ENCODE results near the gene CLEC18A. TPM values are rescaled to one million over a fixed set of nuclear protein-coding genes. Genes with fewer than 3 reads are reported as not detected.

CLEC18A gene
- total and polyA plus RNA-seq, 10 donors: 0.47 to 5.3 (median 1.5) TPM

- Histone ChIP-seq H3K9me3 (no peaks in the 10 kb centered on the region), H3K27ac (no peak overlapping the region), H3K4me1 (no peaks in the 10 kb centered on the region), H3K36me3 (peaks cover 0 to 84% (median 21%) of the 10 kb centered on the region in 6 donors), H3K4me3 (no peak overlapping the region), H3K27me3 (replicated peaks in 1 of 7) (no peaks in the 10 kb centered on the region)
- WGBS, 5 donors: 92 to 100% (median 96%) methylated on average over 1 of the region's 1 CpG
- TF ChIP-seq CTCF (IDR thresholded peaks at IDR 0.05 in 8 of 11, conservative IDR thresholded peaks at IDR 0.05 in 3 of 11) (no peak), POLR2AphosphoS5 (IDR thresholded peaks at IDR 0.05) (no peak), POLR2A (IDR thresholded peaks at IDR 0.05) (no peak)
- DNase-seq: no peak
- intact Hi-C loops (cut with DNase I; ENCODE audit: low total_unique reads): no loop called here
These were observed 34.7 kb upstream of the CLEC18A start for GRCh38 chr16:69916462-69916861.

DNA sequence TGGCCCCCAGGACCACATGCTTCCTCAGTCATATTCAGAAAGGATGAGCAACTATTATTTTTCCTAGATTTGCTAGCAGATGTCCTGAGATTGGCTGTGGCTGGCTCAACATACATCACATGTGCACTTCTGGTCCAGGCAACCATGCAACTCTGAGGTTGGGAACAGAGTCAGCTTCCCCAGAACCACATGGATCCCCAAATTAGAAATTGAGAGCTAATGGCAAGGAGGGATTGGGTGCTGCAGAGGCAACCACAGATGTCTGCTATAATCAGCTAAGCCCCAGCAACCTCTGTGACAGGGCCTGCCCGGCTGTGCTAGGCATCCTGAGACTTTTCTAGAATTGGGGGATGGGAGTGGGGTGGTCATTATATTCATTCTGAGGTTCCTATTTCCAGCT, 33.8 kb upstream of the CLEC18A start:
- no peak overlapping the region for H3K4me3 ChIP-seq
- no peaks in the 10 kb centered on the region for H3K9me3 ChIP-seq
- intact Hi-C loops (cut with DNase I; ENCODE audit: low total_unique reads): no loop called here
- no peaks in the 10 kb centered on the region for H3K4me1 ChIP-seq
- WGBS, 5 donors: 89 to 100% (median 92%) methylated on average over 1 of the region's 1 CpG
- TF ChIP-seq POLR2AphosphoS5 (IDR thresholded peaks at IDR 0.05): no peak
- no peak for TF ChIP-seq POLR2A (IDR thresholded peaks at IDR 0.05)
- no peak for TF ChIP-seq CTCF (IDR thresholded peaks at IDR 0.05 in 8 of 11, conservative IDR thresholded peaks at IDR 0.05 in 3 of 11)
- no peak overlapping the region for H3K27ac ChIP-seq
- H3K27me3 ChIP-seq (replicated peaks in 1 of 7): no peaks in the 10 kb centered on the region
- DNase-seq: no peak
- peaks cover 0 to 84% (median 18%) of the 10 kb centered on the region in 6 donors for H3K36me3 ChIP-seq

DNA sequence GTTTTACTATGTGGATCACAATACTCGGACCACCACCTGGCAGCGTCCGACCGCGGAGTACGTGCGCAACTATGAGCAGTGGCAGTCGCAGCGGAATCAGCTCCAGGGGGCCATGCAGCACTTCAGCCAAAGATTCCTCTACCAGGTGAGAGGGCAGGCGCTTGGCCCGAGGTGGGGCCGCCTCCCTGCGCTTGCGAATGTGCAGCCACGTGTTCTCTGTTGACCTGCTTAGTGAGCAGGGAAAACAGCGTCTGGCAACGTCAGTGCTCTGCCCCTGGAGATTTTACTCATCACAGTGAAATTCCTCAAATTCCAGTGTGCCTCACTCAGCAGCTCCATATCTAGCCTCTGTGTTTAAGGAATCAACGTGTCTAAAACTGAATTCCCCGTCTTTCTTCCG, 33.4 kb upstream of the CLEC18A start:
- H3K27me3 ChIP-seq (replicated peaks in 1 of 7): no peaks in the 10 kb centered on the region
- intact Hi-C loops (cut with DNase I; ENCODE audit: low total_unique reads): no loop called here
- no peak for DNase-seq

GRCh38 chr16:69918241-69918640, 32.9 kb upstream of the CLEC18A start:
- DNase-seq: no peak
- Histone ChIP-seq H3K27ac (no peak overlapping the region), H3K4me3 (no peak overlapping the region), H3K4me1 (no peaks in the 10 kb centered on the region), H3K27me3 (replicated peaks in 1 of 7) (no peaks in the 10 kb centered on the region), H3K36me3 (peaks cover 0 to 90% (median 18%) of the 10 kb centered on the region in 6 donors), H3K9me3 (no peaks in the 10 kb centered on the region)
- intact Hi-C loops (cut with DNase I; ENCODE audit: low total_unique reads): no loop called here
- WGBS, 5 donors: 91 to 100% (median 96%) methylated on average over 1 of the region's 1 CpG
- TF ChIP-seq CTCF (IDR thresholded peaks at IDR 0.05 in 8 of 11, conservative IDR thresholded peaks at IDR 0.05 in 3 of 11): no peak
- no peak for TF ChIP-seq POLR2A (IDR thresholded peaks at IDR 0.05)
- no peak for TF ChIP-seq POLR2AphosphoS5 (IDR thresholded peaks at IDR 0.05)

More for the DNA sequence above, 33.4 kb upstream of the CLEC18A start:
- no peak overlapping the region for H3K27ac ChIP-seq
- TF ChIP-seq POLR2A (IDR thresholded peaks at IDR 0.05): no peak
- TF ChIP-seq POLR2AphosphoS5 (IDR thresholded peaks at IDR 0.05): no peak
- no peak for TF ChIP-seq CTCF (IDR thresholded peaks at IDR 0.05 in 8 of 11, conservative IDR thresholded peaks at IDR 0.05 in 3 of 11)
- no peaks in the 10 kb centered on the region for H3K9me3 ChIP-seq
- peaks cover 0 to 85% (median 18%) of the 10 kb centered on the region in 6 donors for H3K36me3 ChIP-seq
- no peaks in the 10 kb centered on the region for H3K4me1 ChIP-seq
- no peak overlapping the region for H3K4me3 ChIP-seq
- 79 to 88% (median 87%) methylated on average over 20 of the region's 20 CpGs for WGBS, 5 donors
